Fibroblast of skin of left quadriceps (primary cell): ENCODE measurements around the gene NFE2.

ENCODE experiments used
- DNase-seq, 2 experiments: peaks; one replicate each; pipeline ENCODE4 v3.0.0-alpha.2; 2013; ENCODE audit warnings: low read depth in 2 of 2

NFE2 gene

GRCh38 chr12:54306925-54307741 is 6.3 kb upstream of the NFE2 start:
- no peak for DNase-seq

GRCh38 chr12:54304187-54304810 is 3.5 kb upstream of the NFE2 start:
- no peak for DNase-seq

- DNase-seq: no peak
Observed at GRCh38 chr12:54303640-54304039, 2.8 kb upstream of the NFE2 start.

GRCh38 chr12:54301428-54302048 is 723 bp upstream of the NFE2 start:
- no peak for DNase-seq

- no peak for DNase-seq
Observed at GRCh38 chr12:54300225-54300731, 537 bp downstream of the NFE2 start.

GRCh38 chr12:54299515-54300224 is 1.1 kb downstream of the NFE2 start:
- DNase-seq: no peak

GRCh38 chr12:54298904-54299303 is 1.9 kb downstream of the NFE2 start:
- no peak for DNase-seq

GRCh38 chr12:54296393-54297099 is 4.3 kb downstream of the NFE2 start:
- DNase-seq: no peak

- no peak for DNase-seq
Observed at GRCh38 chr12:54294953-54295566, 5.8 kb downstream of the NFE2 start.

GRCh38 chr12:54294152-54294952 is 6.5 kb downstream of the NFE2 start:
- no peak for DNase-seq

GRCh38 chr12:54292931-54293241 is 7.9 kb downstream of the NFE2 start:
- DNase-seq: no peak

- no peak for DNase-seq
Observed at GRCh38 chr12:54292083-54292930, 8.5 kb downstream of the NFE2 start.

- DNase-seq: no peak
Observed at GRCh38 chr12:54287261-54288157, 13.3 kb downstream of the NFE2 start.

GRCh38 chr12:54286042-54287030 is 14.5 kb downstream of the NFE2 start:
- no peak for DNase-seq

- no peak for DNase-seq
Observed at GRCh38 chr12:54285150-54286041, 15.4 kb downstream of the NFE2 start.
